Kidney capillary endothelial cell (primary cell): Measurements from ENCODE around the gene STEAP1B.
"Not testable (repeated sequence)": the region's sequence is repeated elsewhere in the genome, so short reads cannot be mapped to it uniquely, and the experiment has no call there.

Source experiments
- DNase-seq: peaks from one replicate; pipeline ENCODE4 v3.0.0-alpha.2; 2018; ENCODE audit warnings: low spot score

STEAP1B gene

DNA sequence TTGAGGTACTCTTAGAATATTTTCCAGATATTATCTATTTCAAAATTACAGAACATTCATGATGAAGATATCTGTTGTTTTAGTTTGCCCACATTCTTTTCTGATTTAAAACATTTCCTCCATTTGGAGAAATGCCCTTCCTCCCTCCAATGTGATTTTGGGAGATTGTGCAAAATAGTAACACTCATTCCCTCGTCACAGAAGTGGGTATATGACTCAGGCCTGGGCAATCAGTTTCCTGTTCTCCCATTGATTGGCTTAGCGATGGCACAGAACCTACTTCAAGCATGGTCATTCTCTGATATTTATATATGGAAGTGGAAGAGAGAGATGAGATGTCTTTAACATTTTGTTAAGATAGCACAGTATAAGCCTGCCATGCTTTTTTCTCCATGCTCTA lies 3.1 kb downstream of the STEAP1B start:
- peak; percentile 81 for DNase-seq

GRCh38 chr7:22496296-22496888 lies 3.6 kb downstream of the STEAP1B start:
- DNase-seq = peak; percentile 72

DNA sequence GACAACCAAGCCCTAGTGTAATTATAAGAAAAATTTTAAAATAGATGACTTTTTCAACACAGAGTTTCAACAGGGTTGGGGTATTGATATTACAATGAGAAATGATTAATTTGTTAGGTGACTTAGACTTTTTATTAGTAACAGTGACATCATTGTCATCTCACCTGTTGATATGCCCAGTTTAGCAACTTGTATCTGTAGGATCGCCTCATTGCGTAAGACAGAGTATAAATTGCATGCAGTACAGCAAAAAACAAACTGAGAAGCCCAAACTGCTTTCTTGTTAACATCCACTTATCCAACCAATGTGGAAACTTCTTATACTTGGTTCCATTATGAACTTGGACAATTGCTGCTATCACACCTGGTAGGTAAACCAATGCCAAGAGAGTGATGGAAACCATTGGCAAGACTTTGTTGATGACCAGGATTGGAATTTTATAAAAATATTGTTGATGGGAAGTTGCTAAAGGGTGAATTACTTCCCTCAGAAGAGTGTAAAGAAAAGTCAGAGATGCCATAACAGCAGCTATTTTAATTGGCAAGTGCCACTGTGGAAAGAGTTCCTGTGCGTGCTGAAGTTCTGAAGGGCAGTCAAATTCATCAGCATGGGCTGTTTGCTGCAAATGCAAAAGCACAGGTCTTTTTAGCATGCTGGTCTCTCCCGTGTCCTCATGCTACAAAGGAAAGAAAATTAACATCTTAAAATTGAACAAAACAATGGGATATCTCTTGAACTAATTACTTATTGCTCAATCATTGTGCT lies 6.6 kb downstream of the STEAP1B start:
- not testable (repeated sequence) for DNase-seq

DNA sequence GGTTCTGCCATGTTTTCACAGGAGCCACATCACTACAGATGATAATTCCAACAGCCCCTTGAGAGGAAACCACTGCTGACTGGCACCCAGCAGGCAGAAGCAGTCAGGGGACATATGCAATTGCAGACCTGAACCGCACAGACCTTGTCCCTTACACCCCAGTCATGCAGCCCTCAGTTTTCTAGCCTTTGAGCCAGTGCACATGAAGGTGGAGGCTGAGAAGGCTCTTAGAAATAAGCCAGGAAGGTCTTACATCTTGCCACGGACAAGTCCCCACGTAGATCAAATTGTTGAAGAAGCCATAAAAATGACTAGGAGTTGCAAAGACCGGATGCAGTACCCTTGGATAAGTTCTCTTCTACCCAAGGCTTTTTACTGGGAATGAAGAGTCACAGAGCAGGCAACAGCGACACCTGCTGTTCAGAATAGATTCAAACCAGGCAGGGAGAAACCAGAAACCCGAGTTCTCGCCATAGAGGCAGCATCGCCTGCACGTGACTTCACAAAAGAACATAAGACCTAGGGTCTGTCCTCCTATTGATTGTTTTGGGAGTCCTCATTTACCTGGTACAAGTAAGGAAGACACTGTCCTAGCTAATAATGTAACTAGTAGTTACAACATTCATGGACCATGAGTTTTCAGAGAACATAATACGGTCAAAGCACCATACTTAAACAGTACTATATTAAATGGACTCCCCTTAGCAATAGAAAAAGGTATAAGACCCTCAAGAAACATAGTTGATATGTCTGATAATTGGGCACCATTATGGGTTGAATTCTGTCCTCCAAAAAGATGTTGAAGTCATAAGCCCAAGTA lies 11.1 kb downstream of the STEAP1B start:
- DNase-seq = peak; percentile 85

DNA sequence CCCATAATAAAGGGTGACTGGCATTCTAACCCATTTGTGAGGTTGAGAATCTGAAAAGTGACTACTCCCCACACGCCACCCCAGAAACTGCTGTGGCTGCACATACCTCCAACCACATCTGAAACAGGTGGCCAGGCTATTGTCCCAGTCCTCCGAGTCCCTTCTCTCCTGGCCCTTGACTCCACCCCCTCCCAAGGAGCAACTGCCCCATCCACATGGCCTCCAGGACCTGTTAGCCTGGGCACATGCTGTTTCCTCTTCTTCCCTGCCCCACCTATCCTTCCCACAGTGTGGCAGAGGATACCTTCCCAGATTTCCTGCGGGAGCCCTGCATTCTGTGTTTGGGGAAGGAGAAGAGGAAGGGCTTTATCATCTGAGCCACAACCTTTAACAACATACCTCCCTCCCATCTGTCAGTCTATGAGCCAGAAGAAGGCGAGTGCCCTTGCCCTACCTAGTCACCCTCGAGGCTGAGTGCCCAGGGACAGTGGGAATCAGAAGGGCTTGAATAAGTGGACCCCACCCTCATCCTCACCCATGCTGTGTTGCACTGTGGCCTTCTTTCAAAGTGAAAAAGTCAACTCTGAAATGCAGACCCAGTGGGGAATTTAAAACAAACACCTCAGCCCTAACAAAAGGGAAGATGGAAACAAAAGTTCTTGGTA lies 11.9 kb downstream of the STEAP1B start:
- no peak for DNase-seq

DNA sequence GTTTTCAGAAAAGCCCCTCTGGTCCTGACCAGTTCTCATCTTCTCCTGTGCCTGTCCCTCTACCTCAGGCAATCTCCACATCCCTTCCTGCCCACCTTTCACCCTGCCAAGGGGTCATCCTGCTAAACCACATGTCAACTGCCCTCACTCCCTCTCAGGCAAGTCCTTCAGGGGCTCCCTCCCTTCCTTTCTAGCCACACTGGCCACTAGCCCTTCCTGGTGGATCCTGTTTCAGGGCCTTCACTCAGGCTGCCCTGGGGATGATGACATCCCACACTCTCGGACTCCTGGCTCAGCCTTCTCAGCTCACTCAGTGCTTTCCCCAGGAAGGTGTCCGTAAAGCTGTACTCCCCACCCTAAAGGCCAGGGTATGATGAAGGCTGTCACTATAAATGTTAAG lies 13.4 kb downstream of the STEAP1B start:
- no peak for DNase-seq

DNA sequence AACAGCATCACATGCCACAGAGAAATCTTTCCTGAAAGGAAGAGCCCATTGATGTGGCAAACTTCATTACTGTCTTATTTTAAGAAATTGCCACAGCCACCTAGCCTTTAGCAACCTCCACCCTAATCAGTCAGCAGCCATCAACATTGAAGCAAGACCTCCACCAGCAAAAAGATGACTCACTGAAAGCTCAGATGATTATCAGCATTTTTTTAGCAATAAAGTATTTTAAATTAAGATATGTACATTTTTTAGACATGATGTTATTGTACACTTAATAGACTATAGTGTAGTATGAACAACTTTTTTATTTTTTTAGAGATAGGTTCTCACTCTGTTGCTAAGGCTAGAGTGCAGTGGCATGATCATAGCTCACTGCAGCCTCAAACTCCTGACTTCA lies 14.8 kb downstream of the STEAP1B start:
- DNase-seq = no peak

- no peak for DNase-seq
These were observed 17.5 kb downstream of the STEAP1B start for GRCh38 chr7:22482503-22482902.

DNA sequence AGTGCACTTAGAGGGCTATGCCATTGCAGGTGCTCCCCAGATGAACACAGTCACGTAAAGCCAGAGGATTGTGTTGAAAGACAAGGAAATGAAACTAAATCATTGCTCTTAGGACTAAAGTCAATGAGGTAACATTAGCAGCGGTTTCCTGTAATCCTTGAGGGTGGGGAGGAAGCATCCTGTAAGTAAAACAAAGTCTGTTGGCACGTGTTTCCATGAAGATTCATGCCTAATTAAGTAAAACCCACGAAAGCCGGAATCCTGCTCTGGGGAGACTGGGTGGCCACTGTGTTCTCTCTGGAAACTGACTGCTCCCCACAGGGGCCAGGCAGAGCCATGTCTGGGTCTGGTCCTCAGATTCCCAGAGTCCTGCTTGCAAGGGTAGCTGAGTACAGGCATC lies 18.3 kb downstream of the STEAP1B start:
- peak; percentile 52 for DNase-seq

- DNase-seq = no peak
These were observed 19.4 kb downstream of the STEAP1B start for GRCh38 chr7:22480523-22481075.

GRCh38 chr7:22477876-22478450 lies 22.0 kb downstream of the STEAP1B start:
- DNase-seq = no peak

GRCh38 chr7:22477262-22477661 lies 22.7 kb downstream of the STEAP1B start:
- DNase-seq = no peak

DNA sequence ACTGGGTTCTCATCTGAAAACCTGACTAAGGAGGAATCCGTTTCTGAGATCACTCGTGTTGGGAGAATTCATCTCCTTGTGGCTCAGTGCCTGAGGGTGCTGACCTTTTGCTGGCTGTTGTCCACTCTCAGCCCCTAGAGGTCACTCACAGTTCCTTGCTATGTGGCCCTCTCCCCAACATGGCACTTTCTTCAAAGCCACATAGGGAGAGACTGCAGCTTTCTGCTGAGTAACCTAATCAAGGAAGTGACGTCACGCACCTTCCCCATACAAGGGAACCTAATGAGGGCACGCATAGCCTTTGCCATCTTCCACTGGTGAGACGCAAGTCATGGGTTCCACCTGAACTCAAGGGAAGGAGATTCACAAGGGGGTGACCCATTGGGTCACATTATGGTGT lies 23.2 kb downstream of the STEAP1B start:
- DNase-seq = no peak

- DNase-seq = no peak
These were observed 25.3 kb downstream of the STEAP1B start for GRCh38 chr7:22474645-22475044.

DNA sequence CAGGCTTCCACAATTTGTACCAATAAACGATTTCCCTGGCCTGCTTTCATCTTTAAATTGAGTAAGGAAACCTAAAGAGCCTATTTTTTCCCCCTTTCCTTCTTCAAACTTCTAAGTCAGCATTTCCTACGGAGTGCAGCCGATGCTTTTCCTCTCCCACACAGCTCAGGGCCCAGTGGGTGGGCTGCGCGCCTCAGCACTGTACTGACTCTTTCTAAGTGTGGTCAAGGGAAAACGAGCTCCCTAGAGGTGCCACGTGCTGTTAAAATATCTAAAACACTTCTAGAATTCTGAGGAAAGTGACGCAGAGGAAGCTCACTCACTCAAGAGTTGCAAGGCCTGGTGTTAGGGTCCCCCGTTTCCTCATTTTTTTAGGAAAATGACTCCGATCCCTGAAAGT lies 29.0 kb downstream of the STEAP1B start:
- DNase-seq = no peak

DNA sequence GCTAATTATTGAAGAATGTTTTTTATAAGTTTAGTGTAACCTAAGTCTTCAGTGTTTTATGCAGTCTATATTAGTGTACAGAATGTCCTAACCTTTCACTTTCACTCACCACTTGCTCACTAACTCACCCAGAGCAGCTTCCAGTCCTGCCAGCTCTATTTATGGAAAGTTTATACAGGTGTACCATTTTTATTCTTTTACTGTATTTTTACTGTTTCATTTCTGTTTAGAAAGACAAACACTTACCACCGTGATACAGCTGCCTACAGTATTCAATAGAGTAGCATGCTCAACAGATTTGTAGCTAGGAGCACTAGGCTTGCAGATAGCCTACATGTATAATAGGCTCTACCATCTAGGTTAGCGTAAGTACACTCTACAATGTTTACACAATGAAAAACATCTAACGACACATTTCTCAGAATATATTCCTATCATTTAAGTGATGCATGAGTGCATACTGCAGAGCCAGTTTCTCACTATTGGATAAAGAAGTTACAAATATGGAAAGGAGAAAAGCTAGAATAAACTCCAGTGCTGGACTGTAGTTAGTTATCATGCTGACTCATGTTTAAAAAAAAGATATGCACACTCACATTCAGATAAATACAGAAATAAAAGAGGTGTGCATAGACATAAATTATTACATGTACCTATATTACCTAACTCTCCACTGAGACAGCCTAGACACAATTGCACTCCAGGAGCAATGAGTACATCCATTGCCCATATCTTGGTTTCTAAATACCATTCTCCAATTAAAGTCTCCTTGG lies 30.4 kb downstream of the STEAP1B start:
- no peak for DNase-seq

GRCh38 chr7:22468609-22469008 lies 31.4 kb downstream of the STEAP1B start:
- no peak for DNase-seq

- no peak for DNase-seq
These were observed 35.7 kb downstream of the STEAP1B start for GRCh38 chr7:22464299-22464698.

DNA sequence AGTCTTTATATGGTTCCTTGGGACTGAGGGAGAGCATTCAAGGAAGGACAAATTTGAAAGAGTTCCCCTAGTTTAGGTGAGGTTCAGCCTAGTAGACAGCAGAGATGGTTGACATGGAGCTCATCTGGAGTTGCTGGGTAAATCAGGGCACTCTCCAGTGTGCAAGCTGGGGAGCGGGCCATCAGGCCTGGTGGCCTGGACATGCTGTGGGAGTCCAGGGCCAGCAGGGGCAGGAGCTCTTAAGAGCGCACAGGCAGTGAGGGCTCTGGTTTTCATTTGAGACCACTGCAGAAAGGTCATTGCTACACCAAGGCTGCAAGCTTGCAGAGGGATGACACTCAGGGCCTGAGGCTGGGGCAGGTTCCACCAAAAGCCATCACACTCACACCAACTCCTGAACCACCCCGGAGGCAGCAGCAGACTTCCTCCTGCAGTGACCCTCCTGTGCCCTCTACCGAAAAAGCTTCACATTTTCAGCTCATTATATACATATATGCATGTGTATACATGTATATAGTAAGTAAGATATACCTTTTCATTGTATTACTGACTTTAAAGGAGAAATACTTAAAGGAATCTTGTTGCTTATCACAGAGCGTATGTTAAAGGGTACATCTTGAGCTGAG lies 39.5 kb downstream of the STEAP1B start:
- DNase-seq = no peak

GRCh38 chr7:22457471-22457870 lies 42.5 kb downstream of the STEAP1B start:
- DNase-seq = no peak

DNA sequence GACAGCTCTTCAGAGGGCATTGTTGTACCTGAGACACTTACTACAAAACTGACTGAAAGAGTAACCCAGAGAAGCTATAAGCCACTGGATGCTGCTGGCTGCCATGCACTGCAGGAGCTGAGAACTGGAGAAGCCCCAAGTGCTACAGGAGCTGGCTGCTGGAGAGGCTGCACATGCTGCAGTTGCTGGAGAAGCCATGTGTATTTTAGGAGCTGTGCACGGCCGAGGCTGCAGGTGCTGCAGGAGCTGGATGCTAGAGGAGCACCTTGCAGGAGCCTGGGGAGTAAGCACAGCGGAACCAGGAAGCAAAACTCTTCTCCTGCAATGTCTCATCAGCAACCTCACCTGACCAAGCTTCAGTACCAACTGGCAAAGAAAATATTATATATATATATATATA lies 45.5 kb downstream of the STEAP1B start:
- no peak for DNase-seq
